Stomach (tissue), 4 donors: Measurements from ENCODE around the gene NKG7.

Experiments used
- POLR2A ChIP-seq, 4 donors: fragments of 450-650 bp; IDR thresholded peaks; one replicate each; pipeline ENCODE4 v1.6.1; 2016; ENCODE audit warnings: antibody characterized with exemption in 4 of 4, control low read depth in 2 of 4, mild to moderate bottlenecking in 1 of 4, moderate library complexity in 1 of 4
- TF ChIP-seq, protein P1 (sequence below), 7 experiments: fragments of 450-650 bp in 4 of 7; fragments of 200-600 bp in 3 of 7; sonication (generic) in 3 of 7; IDR thresholded peaks; one replicate each; pipeline ENCODE4 v1.5.1; 2016 to 2019; ENCODE audit warnings: antibody characterized with exemption in 7 of 7, control low read depth in 2 of 7, mild to moderate bottlenecking in 1 of 7

GRCh38 chr19:51357952-51358351 lies 14.5 kb downstream of the NKG7 start:
- TF ChIP-seq, protein P1, sequence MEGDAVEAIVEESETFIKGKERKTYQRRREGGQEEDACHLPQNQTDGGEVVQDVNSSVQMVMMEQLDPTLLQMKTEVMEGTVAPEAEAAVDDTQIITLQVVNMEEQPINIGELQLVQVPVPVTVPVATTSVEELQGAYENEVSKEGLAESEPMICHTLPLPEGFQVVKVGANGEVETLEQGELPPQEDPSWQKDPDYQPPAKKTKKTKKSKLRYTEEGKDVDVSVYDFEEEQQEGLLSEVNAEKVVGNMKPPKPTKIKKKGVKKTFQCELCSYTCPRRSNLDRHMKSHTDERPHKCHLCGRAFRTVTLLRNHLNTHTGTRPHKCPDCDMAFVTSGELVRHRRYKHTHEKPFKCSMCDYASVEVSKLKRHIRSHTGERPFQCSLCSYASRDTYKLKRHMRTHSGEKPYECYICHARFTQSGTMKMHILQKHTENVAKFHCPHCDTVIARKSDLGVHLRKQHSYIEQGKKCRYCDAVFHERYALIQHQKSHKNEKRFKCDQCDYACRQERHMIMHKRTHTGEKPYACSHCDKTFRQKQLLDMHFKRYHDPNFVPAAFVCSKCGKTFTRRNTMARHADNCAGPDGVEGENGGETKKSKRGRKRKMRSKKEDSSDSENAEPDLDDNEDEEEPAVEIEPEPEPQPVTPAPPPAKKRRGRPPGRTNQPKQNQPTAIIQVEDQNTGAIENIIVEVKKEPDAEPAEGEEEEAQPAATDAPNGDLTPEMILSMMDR (IDR thresholded peaks at IDR 0.05) = no peak
- TF ChIP-seq POLR2A (IDR thresholded peaks at IDR 0.05) = no peak
